Glomerular endothelial cell (primary cell): ENCODE results near the gene PIR. TPM values are rescaled to one million over a fixed set of nuclear protein-coding genes. Genes with fewer than 3 reads are reported as not detected.

Source experiments
- DNase-seq: peaks from one replicate; pipeline ENCODE4 v3.0.0-alpha.2; 2011; ENCODE audit warnings: low read depth, low spot score; ENCODE audit errors: extremely low read depth
- total RNA-seq: library from RNA; depleted of rRNA; stranded (reverse); fragments of >200 nt; gene quantifications from 2 replicates; pipeline ENCODE4 v1.2.3, GENCODE V29; 2015

Gene PIR
- total RNA-seq, 1 donor from 2014 or later = 66.4 TPM

DNA sequence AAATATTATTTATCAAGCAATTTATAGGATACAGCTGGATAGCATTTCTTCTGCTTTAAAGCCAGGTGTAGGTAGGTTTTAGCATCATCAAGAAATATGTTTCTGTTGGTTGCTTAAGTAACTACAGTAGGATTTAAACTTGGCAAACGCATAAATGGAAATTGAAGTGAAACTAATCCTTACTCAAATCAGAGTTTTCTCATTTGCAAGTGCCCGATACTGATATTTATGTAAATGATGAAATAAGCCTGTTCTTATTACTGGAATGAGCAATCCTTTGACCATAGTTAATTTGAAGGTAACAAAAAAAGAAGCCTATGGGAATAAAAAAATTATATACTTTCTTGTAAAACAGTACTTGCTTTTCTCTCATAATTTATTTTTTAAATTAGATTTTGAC lies 134.6 kb downstream of the PIR start:
- DNase-seq = no peak

DNA sequence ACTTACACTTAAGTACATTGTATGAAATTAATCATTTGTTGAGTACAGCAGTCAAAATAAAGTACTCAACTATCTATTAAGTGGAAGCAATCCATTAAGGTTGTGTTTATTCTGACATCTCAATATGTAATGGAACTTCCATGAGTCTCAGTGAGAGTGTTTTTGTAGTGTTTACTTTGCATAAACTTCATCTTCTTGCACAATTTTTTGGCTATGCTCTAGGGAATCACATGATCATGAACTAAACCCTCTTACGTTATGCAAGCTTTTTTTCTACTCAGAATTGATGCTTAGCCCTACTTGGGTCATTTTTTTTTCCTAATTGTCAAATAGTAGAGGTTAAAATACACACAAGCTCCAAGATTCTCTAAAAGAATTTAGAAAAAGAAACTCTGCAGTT lies 136.7 kb downstream of the PIR start:
- no peak for DNase-seq

GRCh38 chrX:15350329-15350996 lies 142.7 kb downstream of the PIR start:
- DNase-seq = no peak

- DNase-seq = peak; percentile 56
Observed at GRCh38 chrX:15349046-15349445, 144.1 kb downstream of the PIR start.

- no peak for DNase-seq
Observed at GRCh38 chrX:15345976-15346375, 147.2 kb downstream of the PIR start.

- DNase-seq = no peak
Observed at GRCh38 chrX:15344106-15344505, 149.0 kb downstream of the PIR start.

DNA sequence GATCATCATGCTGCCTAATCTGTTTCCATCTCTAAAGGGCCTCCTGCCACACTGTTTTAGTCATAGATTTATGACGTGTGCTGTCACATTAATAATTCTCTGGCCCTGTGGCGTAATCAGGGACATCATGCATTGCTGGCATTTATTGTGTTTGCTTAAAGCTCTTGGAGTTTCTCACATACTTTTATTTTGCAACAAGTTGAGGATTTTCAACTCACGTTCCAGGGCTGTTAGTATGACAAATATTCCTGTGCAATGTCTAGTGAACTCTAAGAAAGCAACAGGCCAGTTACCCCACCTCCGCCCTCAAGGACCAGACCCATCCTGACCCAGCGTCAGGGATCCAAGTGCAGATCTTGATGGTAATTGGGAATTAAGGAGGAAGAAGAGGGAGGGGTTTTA lies 150.1 kb downstream of the PIR start:
- no peak for DNase-seq

GRCh38 chrX:15340867-15341266 lies 152.3 kb downstream of the PIR start:
- DNase-seq = no peak

DNA sequence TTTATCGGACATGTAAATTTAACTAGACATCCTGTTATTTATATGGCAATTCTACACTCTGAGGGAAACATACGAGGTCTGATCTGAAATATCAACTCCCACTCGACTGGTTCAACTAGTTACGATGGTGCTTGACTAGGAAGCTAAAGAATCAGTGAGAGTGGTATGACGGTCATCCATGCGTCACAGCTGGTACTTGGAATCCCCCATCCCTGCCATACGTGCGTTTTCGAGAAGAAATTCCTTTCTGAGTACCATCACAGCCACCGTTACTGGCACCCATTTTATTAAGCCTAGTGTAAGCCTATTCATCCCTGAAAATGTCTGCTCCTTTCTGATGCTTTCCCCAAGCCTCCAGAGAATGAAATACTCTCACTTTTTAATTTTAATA lies 157.1 kb downstream of the PIR start:
- DNase-seq = no peak

DNA sequence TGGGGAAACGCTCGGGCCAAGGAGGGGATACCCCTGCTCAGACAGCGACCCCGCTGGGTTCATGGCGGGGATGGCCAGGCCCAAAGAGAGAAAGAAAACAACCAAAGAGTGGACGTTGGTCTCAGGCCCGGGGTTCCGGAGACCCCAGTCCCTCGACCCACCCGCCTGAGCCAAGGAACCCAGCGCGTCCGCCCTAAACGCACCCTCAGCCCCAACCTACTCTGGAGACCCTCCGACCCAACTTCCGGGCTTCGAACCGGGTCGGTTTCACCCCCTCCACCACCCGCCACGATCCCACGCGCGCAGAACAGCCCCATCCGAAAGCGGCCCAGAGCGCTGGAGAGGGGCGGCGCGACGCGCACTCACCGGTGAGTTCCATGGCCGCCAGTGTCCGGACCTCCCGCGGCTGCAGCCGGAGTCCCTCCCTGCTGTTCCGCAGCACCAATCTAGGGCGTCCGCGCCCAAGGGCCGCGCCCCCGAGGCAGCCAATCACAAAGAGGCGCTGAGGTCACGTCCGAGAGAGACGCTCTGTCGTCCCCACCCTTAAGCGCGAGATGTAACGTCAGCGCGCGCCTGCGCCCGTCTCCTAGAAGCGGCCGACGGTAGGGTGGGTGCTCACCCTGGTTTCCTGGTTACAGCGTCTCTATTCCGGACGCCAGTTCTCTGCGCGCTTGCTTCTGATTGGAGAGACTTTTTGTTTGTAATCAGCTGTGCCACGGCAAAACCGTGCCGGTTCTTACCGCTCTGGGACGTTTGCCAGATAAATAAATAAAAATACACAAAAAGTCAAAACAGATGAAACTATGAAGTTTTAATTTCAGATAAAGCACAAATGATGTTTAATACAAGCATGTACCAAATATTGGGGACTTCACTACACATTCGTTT lies 157.8 kb downstream of the PIR start, which contains the start of gene PIGA:
TSS of gene PIGA (minus strand) at position 389 of the 888 bp plus-strand sequence. CDS start 3,593 bp downstream, outside the sequence.
- peak; percentile 55 for DNase-seq

Other genes with a start within 250 kb of the PIR start
- 10.6 and 17.0 TPM in 2 replicates for gene ASB9, start 223.2 kb downstream of the PIR start, total RNA-seq
- gene ASB11, start 177.7 kb downstream of the PIR start, total RNA-seq = not detected in 2 replicates
- 4.4 and 6.1 TPM in 2 replicates for gene PIGA, start 157.8 kb downstream of the PIR start, total RNA-seq
- gene VEGFD, start 108.9 kb downstream of the PIR start, total RNA-seq = 0.76 TPM in 1 of 2 replicates, not detected in the other
- gene BMX, start 7.5 kb upstream of the PIR start, total RNA-seq = 3.3 and 24.9 TPM in 2 replicates
- gene ACE2, start 107.6 kb upstream of the PIR start, total RNA-seq = not detected in 2 replicates
- 0.12 and 2.1 TPM in 2 replicates for gene CLTRN, start 171.5 kb upstream of the PIR start, total RNA-seq
- gene CA5B, start 244.9 kb upstream of the PIR start, total RNA-seq = 1.4 and 7.1 TPM in 2 replicates